WI38 (cell line): Measurements from ENCODE around the gene SCN5A.

ENCODE experiments used
- H3K4me3 ChIP-seq: 2 replicates; pipeline ENCODE4 v1.5.1; 2011; ENCODE audit warnings: low read depth, mild to moderate bottlenecking, control low read depth, low read length
- TF ChIP-seq, protein P1 (sequence below): IDR thresholded peaks from 2 replicates; pipeline ENCODE4 v1.5.1; 2012; ENCODE audit warnings: low read depth, mild to moderate bottlenecking, control low read depth, low read length

SCN5A gene

DNA sequence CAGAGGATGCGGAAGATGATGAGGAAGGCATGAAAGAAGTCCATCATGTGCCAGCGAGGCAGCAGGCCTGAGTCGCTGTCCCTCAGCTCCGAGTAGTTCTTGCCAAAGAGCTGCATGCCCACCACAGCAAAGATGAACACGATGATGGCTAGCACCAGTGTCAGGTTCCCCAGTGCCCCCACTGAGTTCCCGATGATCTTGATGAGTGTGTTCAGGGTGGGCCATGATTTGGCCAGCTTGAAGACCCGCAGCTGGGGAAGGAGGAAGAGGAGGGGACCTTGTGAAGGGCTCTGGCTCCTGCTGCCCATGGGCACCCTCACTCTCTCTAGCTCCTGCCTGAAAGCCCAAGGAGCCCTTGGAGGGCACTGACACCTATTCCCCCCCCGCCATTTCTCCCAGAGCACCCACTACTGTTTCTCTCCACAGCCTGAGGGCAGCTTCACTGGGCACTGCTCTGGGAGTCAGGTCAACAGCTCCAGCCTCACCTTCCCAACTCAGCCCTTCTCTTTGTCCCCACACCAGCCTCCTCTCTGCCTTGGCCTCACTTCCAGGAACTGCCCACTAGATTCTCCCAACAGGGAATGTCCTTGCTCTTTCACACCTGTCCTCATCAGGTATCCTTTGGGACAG is 63.6 kb downstream of the SCN5A start:
- H3K4me3 ChIP-seq, result no peak overlapping the region
- TF ChIP-seq, protein P1, sequence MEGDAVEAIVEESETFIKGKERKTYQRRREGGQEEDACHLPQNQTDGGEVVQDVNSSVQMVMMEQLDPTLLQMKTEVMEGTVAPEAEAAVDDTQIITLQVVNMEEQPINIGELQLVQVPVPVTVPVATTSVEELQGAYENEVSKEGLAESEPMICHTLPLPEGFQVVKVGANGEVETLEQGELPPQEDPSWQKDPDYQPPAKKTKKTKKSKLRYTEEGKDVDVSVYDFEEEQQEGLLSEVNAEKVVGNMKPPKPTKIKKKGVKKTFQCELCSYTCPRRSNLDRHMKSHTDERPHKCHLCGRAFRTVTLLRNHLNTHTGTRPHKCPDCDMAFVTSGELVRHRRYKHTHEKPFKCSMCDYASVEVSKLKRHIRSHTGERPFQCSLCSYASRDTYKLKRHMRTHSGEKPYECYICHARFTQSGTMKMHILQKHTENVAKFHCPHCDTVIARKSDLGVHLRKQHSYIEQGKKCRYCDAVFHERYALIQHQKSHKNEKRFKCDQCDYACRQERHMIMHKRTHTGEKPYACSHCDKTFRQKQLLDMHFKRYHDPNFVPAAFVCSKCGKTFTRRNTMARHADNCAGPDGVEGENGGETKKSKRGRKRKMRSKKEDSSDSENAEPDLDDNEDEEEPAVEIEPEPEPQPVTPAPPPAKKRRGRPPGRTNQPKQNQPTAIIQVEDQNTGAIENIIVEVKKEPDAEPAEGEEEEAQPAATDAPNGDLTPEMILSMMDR, result no peak

- H3K4me3 ChIP-seq, result no peak overlapping the region
- TF ChIP-seq, protein P1, result no peak
Observed at GRCh38 chr3:38583688-38584087, 65.8 kb downstream of the SCN5A start.

DNA sequence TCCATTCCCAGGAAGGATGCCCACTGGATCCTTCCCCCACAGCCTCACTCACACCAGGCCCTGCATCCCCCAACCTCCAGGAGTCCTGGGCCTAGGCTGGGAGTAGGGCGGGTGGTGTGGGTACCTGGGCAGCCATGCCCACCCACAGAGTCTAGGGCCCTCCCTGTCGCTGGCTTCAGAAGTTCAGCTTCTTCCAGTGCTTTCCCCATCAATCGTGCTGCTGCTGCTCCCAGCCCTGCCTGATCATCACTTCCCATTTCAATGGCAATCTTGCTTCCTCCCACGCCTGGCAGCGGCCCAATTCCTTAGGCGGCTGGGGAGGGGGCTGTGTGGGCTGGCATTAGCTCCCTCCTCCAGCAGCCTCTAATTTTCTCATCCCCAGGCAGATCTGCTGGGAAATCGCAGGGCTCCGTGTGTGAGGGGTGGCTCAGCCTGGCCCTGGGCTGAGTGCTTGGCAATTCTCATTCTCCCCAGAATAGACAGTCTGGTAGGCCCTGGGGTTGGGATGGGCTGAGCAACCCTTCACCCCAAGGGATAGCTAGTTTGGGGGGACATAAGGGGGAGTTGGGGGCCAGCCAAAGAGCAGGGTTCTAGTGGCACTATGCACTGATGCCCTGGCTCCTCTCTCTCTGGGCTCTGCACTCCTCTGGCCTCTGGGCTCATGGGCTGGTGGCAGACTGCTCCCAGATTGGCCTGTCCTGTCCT is 66.4 kb downstream of the SCN5A start:
- TF ChIP-seq, protein P1, result no peak

DNA sequence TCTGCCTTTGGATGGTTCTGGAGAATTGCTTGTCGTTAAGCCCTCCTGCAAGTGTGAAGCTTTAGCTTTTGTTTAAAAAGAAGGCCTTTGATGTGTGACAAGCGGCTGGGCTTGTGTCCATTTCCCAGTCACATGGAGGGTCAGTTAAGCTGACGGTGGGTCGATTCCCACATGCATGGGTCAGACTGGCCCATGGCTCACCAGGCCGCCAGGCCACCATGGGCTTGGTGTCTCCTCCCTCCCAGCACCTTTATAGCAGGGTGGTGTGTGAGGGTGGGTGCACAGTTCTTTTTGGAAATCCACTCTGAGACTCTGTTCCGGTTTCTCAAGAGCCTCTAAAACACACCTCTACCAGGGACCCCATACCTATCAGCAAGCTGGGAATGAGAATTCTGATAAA is 67.2 kb downstream of the SCN5A start:
- H3K4me3 ChIP-seq, result no peak overlapping the region
- TF ChIP-seq, protein P1, result no peak

More for the DNA sequence above, 66.4 kb downstream of the SCN5A start:
- H3K4me3 ChIP-seq, result no peak overlapping the region

GRCh38 chr3:38581774-38582173 is 67.7 kb downstream of the SCN5A start:
- TF ChIP-seq, protein P1, result no peak
- no peak overlapping the region for H3K4me3 ChIP-seq

GRCh38 chr3:38580450-38581382 is 68.8 kb downstream of the SCN5A start:
- H3K4me3 ChIP-seq, result no peak overlapping the region
- TF ChIP-seq, protein P1, result no peak
